D721Med (cell line): Measurements from ENCODE around the gene STH.

Source experiments
- DNase-seq: peaks from one replicate; pipeline ENCODE4 v3.0.0; 2011; ENCODE audit warnings: low spot score; ENCODE audit not compliant: insufficient read length
- FAIRE-seq: peaks from 2 replicates; lab custom pipeline; 2011; peaks lifted over from hg19 to GRCh38; lab: Jason Lieb, UNC
- TF ChIP-seq, protein P1 (sequence below): IDR thresholded peaks from 2 replicates; pipeline ENCODE4 v1.5.1; 2012; ENCODE audit warnings: mild to moderate bottlenecking, control low read depth; ENCODE audit not compliant: insufficient read depth; ENCODE audit errors: missing control alignments

The STH gene

DNA sequence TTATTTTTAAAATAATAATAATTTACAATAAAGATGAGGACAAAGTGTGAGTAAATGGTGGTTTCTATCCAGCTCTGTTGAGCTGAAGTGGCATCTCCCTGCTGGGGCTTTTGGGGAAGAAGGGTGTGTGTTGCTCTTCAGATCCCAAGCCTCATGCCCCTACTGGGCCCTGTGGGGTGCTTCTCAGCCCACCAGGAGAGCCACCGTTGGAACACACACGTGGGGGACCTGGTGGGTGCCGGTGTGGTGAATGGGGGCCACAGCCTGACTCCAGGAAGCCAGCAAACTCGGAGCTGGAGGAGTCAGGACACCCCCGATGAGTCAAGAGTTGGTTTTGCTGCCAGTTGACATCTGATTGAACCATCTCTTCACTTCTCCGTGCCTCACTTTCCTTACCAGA, 37.8 kb upstream of the STH start:
- FAIRE-seq, result no peak
- TF ChIP-seq, protein P1, sequence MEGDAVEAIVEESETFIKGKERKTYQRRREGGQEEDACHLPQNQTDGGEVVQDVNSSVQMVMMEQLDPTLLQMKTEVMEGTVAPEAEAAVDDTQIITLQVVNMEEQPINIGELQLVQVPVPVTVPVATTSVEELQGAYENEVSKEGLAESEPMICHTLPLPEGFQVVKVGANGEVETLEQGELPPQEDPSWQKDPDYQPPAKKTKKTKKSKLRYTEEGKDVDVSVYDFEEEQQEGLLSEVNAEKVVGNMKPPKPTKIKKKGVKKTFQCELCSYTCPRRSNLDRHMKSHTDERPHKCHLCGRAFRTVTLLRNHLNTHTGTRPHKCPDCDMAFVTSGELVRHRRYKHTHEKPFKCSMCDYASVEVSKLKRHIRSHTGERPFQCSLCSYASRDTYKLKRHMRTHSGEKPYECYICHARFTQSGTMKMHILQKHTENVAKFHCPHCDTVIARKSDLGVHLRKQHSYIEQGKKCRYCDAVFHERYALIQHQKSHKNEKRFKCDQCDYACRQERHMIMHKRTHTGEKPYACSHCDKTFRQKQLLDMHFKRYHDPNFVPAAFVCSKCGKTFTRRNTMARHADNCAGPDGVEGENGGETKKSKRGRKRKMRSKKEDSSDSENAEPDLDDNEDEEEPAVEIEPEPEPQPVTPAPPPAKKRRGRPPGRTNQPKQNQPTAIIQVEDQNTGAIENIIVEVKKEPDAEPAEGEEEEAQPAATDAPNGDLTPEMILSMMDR, result no peak
- DNase-seq, result no peak

DNA sequence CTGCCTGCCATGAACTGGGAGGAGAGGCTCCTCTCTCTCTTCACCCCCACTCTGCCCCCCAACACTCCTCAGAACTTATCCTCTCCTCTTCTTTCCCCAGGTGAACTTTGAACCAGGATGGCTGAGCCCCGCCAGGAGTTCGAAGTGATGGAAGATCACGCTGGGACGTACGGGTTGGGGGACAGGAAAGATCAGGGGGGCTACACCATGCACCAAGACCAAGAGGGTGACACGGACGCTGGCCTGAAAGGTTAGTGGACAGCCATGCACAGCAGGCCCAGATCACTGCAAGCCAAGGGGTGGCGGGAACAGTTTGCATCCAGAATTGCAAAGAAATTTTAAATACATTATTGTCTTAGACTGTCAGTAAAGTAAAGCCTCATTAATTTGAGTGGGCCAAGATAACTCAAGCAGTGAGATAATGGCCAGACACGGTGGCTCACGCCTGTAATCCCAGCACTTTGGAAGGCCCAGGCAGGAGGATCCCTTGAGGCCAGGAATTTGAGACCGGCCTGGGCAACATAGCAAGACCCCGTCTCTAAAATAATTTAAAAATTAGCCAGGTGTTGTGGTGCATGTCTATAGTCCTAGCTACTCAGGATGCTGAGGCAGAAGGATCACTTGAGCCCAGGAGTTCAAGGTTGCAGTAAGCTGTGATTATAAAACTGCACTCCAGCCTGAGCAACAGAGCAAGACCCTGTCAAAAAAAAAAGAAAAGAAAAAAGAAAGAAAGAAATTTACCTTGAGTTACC, 36.7 kb upstream of the STH start:
- TF ChIP-seq, protein P1, result no peak
- no peak for FAIRE-seq
- DNase-seq, result no peak

DNA sequence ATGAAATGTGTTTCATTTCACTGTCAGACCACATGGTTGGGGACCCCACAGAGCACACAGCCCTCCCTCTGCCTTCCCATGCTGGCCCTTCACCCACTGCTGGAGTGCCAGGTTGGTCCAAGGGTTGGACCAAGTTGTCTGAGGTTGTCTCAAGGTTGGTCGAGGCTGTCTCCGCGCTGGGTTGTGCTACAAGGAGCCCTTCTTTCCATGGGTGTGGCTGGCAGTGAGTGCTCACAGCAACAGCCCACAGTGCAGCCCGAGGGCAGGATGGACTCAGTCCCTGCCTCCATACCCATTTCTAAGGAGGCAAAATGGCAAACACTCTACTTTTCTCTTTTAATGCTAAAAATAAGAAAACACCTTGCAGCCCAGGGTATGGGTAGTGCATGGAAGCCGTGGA, 35.8 kb upstream of the STH start:
- no peak for DNase-seq
- no peak for FAIRE-seq
- TF ChIP-seq, protein P1, result no peak

DNA sequence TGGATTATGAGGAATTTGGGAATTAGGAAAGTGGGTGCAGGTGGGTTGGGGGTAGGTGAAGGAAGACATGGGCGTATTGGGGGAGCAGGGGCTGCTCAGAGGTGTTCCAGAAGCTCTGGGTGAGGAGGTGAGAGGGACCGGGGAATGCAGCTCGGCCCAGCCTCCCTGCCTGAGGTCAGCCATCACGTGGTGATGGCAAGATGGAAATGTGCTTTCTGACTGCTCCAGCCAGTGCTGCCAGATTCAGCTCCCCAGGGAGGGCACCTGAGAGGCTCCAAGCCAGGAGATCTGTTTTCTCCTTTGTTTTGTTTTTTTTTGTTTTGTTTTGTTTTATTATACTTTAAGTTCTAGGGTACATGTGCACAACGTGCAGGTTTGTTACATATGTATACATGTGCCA, 35.2 kb upstream of the STH start:
- FAIRE-seq (no peak), DNase-seq (no peak)
- TF ChIP-seq, protein P1, result no peak

DNA sequence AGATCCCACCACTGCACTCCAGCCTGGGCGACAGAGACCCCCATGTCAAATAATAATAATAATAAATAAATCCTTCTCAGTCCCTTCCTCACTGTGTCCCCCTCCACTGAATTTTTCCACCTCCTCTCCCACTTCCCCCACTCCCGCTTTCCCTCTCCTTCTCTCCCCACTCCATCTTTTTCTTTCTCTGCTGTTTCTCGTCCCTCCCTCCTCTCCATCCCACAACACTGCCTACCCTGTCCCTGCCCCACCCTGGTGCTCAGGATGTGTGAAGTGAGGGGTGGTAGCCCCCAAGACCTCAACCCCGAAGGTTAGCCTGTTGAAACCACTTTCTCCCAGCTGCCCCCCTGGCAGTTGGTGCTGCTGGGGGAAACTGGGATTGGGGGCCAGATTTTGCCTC, 34.4 kb upstream of the STH start:
- TF ChIP-seq, protein P1, result no peak
- FAIRE-seq (no peak), DNase-seq (no peak)

DNA sequence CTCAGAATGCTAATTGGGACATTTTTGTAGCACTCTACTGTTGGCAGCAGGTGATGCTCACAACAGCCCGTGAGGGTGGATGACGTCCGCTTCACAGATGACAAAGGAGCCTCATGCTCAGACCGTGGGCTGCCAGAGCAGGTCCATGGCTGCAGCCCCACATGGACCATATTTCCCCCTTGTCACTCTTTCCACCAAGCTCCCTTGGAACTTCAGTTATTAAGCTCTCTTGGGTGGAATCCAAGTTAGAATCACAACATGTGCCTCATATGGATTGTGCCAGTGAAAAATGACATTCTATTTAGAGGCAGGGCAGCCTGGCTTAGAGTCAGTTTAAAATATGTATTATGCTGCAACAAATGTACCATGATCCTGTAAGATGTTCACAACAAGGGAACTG, 33.2 kb upstream of the STH start:
- FAIRE-seq (no peak), DNase-seq (no peak)
- TF ChIP-seq, protein P1, result no peak

DNA sequence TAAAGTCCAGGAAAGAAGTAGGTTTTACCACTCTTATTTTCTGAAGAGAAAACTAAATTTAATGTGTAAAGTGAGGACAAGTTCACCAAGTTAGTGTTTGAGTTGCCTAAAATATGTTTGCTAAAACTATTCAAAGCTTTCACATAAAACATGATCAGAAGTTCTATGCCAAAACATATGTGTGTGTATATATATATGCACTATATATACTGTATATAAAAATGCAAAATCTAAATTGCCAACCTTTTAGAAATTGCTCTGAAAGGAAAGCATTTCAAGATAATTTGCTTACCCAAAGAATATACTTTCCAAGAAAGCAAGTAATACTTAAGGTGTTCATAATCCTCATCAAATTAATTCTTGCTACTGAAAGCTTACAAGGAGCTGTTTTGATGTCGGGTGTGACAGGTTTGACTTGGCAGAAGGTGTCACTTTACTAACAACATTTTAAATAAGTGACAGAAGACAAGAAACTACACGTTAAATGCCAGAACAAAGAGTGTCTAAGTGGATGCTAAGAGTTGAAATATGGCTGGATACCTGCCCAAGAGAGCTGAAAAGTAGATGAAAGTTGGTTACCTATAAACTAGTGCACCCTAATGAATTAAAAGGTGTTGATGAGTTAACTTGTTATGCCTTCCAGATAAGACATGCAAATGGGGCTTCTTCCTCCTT, 32.3 kb upstream of the STH start:
- TF ChIP-seq, protein P1, result no peak
- no peak for FAIRE-seq
- DNase-seq, result no peak
